GM18526 (cell line): ENCODE results near the gene UTF1.

Source experiments
- POLR2A ChIP-seq: IDR thresholded peaks from 3 replicates; pipeline ENCODE4 v1.6.1; 2011; ENCODE audit not compliant: insufficient read length; ENCODE audit errors: extremely low read depth

Gene UTF1

DNA sequence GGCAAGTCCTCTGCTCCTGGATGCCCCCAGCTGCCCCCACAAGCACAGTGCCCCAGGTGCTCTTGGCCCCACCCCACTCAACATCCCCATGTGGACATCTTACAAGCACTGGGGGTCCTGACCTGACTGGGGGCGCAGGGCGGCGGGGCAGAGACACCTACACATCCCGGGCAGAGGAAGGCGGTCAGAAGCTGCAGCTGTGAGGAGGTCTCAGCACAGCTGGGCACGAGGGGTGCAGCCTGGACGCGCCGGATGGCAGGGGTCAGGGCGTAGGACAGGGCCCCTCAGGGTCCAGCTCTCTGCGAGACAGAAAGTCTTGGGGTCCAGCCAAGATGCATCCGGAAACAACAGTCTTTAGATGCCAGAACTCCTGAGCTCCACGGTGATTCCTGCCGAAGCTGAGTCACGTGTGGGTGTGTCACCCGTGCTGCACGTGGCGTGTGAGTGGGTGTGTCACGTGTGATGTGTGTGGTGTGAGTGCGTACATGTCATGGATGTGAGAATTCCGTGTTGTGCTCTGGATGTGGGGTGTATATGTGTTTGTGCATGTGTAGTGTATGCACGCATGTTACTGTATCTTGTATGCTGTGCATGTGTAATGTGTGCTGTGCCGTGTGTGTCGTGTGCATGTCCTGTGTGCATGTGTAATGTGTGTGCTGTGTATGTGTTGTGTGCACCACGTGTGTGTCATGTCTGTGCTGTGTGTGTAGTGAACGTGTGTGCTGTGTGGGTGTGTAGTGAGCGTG is 12.8 kb downstream of the UTF1 start:
- TF ChIP-seq POLR2A: no peak

DNA sequence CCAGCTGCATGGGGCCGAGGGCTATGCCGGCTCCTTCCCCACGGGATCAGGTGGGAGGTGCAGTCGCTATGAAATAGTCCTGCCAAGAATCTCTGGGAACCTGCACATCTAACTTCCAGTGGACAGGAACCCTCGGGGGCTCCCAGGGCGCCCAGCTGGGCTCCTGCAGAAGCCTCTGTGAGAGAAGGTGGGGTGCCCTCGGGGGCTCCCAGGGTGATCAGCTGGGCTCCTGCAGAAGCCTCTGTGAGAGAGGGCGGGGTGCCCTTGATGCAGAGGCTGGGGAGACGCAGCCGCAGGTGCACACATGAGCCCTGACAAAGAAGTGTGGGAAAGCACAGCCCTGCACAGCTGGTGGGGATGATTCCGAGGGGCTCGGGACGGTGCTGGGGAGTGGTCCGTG is 13.6 kb downstream of the UTF1 start:
- TF ChIP-seq POLR2A: no peak

DNA sequence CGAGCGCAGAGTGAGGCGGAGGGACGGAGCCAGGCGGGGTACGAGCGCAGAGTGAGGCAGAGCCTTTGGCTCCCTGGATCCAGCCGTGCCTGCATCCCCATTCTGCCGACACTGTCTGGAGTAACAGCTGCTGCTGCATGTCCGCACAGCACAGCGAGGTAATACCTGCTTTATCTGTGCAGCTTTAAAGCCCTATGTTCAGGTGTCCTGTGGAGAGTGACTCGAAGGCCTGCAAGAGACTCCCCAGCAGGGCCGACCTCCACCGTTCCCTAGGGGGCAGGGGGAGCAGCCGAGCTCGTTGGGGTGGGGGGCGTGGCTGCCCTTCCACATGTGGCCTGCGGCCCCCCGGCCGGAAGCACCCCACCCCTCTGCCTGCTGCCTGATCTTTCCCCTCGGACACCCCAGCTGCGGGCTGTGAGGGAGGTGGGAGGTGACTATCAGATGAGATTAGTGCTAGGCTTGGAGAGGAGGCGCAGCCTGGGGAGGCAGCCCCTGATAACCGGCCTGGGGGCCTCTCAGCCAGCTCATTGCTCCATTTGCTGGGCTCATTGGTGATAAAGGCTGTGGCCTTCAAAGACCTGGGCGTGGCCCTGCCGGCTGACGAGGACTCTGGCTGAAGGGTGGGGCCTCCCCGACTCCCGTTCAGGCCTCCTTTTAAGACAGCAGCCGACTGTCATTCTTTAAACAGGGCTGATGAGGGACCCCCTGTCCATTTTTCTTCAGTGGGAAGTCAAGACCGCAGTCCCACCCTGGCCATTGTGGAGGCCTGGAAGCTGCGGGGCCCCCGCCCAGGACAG is 15.6 kb downstream of the UTF1 start:
- no peak for TF ChIP-seq POLR2A

DNA sequence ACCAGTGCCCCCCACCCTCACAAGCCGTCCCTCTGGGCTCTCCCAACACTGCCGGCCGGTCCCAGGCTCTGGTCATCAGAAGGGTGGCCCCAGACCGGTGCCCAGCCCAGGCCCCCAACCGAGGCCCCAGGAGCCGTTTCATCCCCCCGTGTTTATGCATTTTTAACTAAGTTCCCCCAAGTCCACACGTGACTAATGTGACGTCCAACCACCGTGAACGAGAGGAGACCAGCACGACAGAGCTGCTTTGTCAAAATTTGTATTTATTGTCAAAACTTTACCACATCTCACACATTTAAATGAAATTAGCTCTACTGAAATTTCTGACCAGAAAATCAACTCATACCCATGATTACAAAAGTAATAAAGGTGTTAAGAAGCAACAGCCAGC is 16.2 kb downstream of the UTF1 start:
- TF ChIP-seq POLR2A: no peak

DNA sequence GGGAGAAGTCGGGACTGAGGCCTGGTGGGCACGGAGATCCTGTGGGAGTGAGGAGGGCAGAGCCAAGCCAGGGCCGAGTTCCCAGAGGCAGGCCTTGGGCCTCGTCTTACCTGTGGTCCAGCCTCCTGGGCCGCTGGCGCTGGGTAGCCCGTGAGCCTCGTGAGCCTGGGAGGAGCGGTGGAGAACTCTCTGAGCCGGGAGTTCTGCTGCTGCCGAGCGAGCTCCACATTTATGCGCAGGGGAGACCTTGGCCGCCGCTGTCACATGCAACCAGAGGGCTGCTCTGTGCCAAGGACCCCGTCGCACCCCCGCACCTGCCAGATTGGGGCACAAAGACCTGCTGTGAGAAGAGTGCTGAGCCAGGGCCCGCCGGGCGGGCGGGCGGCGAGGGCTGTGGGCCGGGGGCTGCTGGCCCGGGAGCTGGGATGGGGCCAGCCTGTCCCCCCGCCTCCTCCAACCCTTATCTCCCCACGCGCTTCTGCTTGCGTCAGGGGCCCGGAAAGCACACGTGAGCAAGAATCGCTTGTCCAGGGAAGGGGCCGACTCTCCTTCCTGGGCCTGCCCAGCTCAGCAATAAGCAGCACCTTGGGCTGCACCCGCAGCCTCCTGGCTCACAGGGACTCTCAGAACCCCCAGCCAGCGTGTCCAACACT is 17.8 kb downstream of the UTF1 start:
- no peak for TF ChIP-seq POLR2A

DNA sequence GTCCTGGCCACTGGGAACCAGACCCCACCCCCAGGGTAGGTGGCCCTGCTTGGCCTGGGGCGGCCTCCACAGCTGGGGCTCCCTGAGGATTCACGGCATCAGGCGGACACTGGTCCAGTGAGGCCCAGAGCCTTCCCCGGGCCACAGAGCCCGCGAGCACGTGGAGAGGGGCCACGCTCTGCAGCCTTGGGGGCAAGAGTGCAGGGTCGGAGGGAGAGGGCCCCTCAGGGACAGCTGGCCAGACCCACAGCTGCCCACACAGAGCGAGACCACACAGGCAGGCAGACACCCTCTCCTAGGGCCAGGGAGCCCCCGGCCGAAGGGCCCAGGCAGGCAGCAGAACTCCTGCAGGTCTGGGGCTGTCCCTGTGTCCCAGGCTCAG is 18.3 kb downstream of the UTF1 start:
- no peak for TF ChIP-seq POLR2A

DNA sequence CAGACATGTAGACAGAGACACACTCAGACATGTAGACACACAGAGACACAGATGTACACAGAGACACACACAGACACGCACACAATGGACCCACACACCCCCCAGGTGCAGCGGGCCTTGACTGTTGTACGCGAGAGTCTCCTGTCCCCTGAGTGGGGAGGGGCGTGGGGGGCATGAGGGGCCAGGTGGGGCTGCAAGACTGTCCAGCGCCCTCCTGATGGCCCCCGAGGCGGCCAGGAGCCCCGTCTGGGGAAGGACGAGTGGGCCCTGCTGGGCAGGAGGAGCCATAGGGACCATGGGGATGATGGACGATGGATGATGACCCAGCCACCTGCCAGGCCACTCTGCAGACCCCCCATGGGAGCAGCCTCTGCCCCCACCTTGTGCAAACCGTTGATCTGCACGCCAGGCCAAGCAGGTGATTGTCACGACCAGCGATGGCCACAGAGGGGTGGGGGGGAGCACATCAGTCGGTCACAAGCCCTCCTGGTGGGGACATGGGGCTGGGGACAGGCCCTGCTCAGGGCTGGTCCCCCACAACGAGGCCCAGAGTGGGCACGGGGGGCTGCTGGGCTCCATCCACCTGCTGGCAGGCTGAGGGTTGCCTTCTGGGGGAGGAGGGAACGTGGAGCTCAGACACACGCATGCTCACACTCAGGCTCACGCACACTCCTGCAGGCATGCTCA is 19.2 kb downstream of the UTF1 start:
- TF ChIP-seq POLR2A: no peak

DNA sequence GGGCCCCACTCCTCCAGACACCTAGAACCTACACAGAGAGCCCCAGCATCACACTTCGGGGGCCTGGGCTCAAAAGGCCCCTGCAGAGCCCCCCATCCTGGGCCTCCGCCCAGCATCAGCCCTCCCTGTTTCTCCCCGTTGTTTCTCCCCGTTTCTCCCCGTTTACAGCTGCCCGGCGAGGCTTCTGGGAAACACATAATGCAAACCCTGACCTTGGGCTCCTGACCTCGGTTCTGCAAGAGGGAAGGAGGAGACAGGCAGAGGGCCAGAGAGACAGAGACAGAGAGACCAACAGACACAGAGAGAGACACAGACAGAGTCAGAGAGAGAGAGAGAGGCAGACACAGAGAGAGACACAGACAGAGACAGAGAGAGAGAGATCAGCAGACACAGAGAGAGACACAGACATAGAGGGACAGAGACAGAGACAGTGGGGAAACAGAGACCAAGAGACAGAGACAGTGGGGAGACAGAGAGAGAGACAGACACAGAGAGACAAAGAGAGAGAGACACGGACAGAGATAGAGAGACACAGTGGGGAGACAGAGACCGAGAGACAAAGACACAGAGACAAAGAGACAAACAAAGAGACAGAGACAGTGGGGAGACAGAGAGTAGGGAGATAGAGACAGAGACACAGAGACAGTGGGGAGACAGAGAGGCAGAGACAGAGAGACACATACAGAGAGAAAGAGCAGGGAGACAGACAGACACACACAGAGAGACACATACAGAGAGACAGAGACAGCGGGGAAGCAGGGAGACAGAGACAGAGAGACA is 20.1 kb downstream of the UTF1 start:
- TF ChIP-seq POLR2A: no peak

DNA sequence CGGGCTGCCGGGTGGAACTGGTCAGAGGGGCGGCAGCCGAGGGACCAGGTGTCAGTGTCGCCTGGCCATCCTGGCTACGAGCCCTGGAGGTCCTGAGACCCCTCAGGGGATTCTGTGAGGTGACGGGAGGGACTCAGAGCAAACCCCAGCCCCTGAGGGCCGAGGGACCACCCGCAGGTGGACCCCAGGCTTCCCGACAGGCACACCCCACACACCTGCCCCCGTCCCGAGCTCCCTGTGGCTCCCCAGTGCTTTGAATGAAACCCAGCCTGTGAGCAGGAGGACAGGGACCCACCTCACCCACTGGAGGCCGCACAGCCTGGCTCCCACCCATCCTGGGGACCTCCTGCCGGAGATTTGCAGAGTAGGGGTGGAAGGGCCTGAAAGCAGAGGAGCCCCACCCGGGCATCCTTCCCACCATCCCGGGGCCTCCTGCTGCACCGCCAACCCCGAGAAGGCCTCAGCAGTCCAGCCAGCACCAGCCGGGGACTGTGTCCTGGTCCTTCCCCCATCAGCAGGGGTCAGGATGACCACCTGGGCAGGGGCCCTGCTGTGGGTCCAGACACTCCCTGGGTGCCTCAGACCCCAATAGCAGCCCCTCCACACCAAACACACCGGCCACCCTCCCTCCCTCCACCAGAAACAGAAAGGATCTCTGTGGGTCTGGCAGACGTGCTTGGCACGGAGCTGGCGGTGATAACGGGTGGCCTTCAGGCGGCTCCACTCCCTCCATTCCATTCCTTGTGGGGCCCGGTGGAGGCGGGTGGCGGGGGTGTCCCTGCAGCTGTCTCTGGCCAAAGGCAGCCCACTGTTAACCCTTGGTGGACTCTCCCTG is 21.6 kb downstream of the UTF1 start:
- TF ChIP-seq POLR2A: no peak

DNA sequence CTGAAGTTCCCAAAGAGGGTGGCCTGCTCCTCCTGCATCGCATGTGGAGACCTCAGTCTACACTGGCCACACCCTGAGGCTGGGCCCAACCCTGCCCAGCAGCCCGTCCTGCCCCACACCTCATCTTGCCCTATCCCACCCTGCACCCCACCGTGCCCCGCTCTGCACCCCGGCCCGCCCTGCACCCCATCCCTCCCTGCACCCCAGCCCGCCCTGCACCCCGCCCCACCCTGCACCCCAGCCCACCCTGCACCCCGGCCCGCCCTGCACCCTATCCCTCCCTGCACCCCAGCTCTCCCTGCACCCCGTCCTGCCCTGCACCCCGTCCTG is 22.2 kb downstream of the UTF1 start:
- no peak for TF ChIP-seq POLR2A

DNA sequence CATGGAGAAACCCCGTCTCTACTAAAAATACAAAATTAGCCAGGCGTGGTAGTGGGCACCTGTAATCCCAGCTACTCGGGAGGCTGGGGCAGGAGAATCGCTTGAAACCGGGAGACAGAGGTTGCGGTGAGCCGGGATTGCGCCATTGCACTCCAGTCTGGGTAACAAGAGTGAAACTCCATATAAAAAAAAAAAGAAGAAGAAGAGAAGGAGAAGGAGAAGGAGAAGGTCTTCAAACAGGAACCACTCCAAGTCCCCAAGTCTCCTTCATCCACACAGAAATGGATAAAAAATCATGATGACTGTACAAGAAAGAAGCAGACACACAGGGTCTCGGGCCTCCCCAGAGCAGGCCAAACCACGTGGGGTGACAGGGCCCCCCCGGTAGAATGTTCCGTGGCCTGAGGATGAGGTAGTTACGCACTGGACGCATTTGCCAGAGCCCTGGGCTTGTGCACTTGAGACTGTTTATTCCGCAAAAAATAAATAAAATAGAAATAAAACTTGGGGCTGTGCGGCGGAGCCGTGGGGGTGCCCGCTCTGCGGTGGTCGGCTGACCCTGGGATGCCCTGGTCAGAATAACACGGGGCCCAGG is 23.4 kb downstream of the UTF1 start:
- TF ChIP-seq POLR2A: no peak

DNA sequence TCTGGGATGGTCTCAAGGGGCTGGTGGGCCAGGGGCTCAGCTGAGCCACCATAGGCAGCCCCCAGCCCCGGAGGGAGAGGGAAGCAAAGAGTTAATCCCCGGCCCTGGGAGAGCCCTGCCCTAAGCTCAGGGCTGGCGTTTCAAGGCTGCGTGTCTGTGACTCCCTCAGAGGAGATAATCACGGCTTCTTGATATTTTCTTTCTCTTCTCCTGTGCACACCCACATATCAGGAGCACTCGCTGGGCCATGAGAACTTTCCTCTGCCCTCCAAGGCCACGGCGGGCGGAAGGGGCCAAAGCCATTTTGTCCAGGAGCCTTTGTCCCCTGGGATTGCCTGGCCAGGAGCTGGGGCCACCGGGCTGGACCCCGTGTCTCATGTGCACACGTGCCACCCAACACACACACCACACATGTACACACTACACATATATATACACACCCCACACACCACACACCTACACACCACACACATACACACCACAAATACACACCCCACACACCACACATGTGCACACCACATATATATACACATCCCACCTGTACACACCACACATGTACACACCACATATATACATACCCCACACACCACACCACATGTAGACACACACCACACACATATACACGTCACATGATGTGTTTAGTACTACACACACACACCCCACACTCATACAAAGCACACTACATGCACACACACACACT is 24.6 kb downstream of the UTF1 start:
- no peak for TF ChIP-seq POLR2A

DNA sequence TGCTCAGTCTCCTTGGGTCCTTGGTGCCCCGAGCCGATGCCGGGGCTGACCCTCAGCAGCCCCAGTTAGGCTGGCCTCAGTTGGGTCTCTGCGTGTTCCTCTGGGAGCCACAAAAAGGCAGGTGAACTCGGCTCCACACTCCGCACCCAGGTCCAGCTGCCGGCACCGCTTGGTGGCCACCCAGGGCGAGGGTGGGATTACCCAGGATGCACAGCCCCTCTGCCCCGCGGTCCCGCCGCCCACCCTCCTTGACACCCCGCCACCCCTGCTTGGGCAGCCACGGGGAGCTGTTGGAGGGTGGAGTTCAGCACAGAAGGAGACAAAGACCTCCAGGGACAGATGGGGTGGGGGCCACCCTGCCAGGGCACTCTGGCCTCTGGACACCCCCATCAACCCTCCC is 25.3 kb downstream of the UTF1 start:
- no peak for TF ChIP-seq POLR2A
